Suprapubic skin (tissue), 4 donors: ENCODE data around the gene HMGCR. TPM values are rescaled to one million over a fixed set of nuclear protein-coding genes. Genes with fewer than 3 reads are reported as not detected.

Source experiments
- DNase-seq, 2 donors: peaks; one replicate each; pipeline ENCODE4 v3.0.0-alpha.2; 2019; ENCODE audit warnings: low spot score in 2 of 2
- H3K27ac ChIP-seq: fragments of 200-600 bp; sonication (generic); one replicate; pipeline ENCODE4 v1.5.1; 2019
- H3K27me3 ChIP-seq: fragments of 200-600 bp; sonication (generic); one replicate; pipeline ENCODE4 v1.5.1; 2019
- H3K36me3 ChIP-seq: fragments of 200-600 bp; sonication (generic); one replicate; pipeline ENCODE4 v1.5.1; 2019
- H3K4me1 ChIP-seq: fragments of 200-600 bp; sonication (generic); one replicate; pipeline ENCODE4 v1.5.1; 2019
- H3K4me3 ChIP-seq: fragments of 200-600 bp; sonication (generic); one replicate; pipeline ENCODE4 v1.5.1; 2019; ENCODE audit warnings: mild to moderate bottlenecking
- H3K9me3 ChIP-seq: fragments of 200-600 bp; sonication (generic); one replicate; pipeline ENCODE4 v1.5.1; 2019
- EP300 ChIP-seq: sonication (generic); formaldehyde crosslinking; IDR thresholded peaks from one replicate; pipeline ENCODE4 v1.6.1; 2017; ENCODE audit warnings: antibody characterized with exemption
- POLR2A ChIP-seq, 2 donors: fragments of 450-650 bp; IDR thresholded peaks; one replicate each; pipeline ENCODE4 v1.6.1; 2017; ENCODE audit warnings: antibody characterized with exemption in 2 of 2, mild to moderate bottlenecking in 2 of 2, moderate library complexity in 2 of 2
- POLR2AphosphoS5 ChIP-seq, 3 donors: sonication (generic); formaldehyde crosslinking; IDR thresholded peaks; one replicate each; pipeline ENCODE4 v1.6.1; 2017; ENCODE audit warnings: antibody characterized with exemption in 3 of 3
- WGBS: methylation state at CpG from one replicate; pipeline ENCODE4 v1.1.5; 2018; 5-methylcytosine and 5-hydroxymethylcytosine counted together
- total RNA-seq, 4 donors: library from RNA; depleted of rRNA; stranded (reverse); fragments of >200 nt; gene quantifications; one replicate each; pipeline ENCODE4 v1.1.0, GENCODE V29; 2016
- TF ChIP-seq, protein P1 (sequence below), 2 donors: fragments of 200-600 bp in 1 of 2; fragments of 450-650 bp in 1 of 2; sonication (generic) in 1 of 2; IDR thresholded peaks; one replicate each; pipeline ENCODE4 v1.5.1; 2016 to 2019; ENCODE audit warnings: antibody characterized with exemption in 2 of 2, mild to moderate bottlenecking in 1 of 2, moderate library complexity in 1 of 2

The HMGCR gene
- total RNA-seq, 4 donors from 2014 or later: 72.4 to 292 (median 96.2) TPM

DNA sequence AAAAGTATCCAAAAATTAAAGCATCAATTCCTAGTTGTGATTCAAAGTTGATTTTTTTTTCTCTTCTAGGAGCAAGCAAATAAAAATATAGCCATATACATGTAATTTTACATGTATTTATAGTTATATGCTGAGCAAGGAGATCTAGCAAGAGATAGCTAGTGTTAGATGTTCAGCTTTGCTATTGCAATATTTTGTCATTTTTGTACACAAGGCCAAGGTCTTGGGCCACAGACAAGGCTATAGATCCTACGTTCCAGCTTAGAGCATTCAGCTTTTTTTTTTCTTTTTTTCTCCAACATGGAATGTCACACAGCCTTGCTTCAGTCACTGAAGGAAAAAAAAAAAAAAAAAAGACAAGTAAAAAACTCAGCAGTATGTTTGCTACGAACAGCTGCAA, 36.8 kb downstream of the HMGCR start:
- Histone ChIP-seq H3K9me3 (no peaks in the 10 kb centered on the region), H3K27ac (no peak overlapping the region), H3K4me3 (no peak overlapping the region), H3K36me3 (peaks cover 57% of the 10 kb centered on the region), H3K27me3 (no peaks in the 10 kb centered on the region), H3K4me1 (no peaks in the 10 kb centered on the region)
- no peak for TF ChIP-seq POLR2AphosphoS5 (IDR thresholded peaks at IDR 0.05)
- TF ChIP-seq EP300: no peak
- TF ChIP-seq, protein P1, sequence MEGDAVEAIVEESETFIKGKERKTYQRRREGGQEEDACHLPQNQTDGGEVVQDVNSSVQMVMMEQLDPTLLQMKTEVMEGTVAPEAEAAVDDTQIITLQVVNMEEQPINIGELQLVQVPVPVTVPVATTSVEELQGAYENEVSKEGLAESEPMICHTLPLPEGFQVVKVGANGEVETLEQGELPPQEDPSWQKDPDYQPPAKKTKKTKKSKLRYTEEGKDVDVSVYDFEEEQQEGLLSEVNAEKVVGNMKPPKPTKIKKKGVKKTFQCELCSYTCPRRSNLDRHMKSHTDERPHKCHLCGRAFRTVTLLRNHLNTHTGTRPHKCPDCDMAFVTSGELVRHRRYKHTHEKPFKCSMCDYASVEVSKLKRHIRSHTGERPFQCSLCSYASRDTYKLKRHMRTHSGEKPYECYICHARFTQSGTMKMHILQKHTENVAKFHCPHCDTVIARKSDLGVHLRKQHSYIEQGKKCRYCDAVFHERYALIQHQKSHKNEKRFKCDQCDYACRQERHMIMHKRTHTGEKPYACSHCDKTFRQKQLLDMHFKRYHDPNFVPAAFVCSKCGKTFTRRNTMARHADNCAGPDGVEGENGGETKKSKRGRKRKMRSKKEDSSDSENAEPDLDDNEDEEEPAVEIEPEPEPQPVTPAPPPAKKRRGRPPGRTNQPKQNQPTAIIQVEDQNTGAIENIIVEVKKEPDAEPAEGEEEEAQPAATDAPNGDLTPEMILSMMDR (IDR thresholded peaks at IDR 0.05): no peak
- TF ChIP-seq POLR2A (IDR thresholded peaks at IDR 0.05): no peak
- WGBS: 89% methylated on average over 2 of the region's 2 CpGs
- DNase-seq: no peak

DNA sequence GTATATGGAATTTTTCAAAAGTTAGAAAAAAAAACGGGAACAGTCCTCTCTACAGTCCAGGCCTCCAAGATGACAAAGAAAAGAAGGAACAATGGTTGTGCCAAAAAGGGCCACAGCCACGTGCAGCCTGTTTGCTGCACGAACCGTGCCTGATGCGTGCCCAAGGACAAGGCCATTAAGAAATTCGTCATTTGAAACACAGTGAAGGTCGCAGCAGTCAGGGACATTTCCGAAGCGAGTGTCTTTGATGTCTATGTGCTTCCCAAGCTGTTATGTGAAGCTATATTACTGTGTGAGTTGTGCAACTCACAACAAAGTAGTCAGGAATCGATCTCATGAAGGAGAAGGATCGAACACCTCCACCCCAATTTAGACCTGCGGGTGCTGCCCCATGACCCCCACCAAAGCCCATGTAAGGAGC, 37.4 kb downstream of the HMGCR start:
- Histone ChIP-seq H3K36me3 (peaks cover 62% of the 10 kb centered on the region), H3K4me3 (no peak overlapping the region), H3K27me3 (no peaks in the 10 kb centered on the region), H3K9me3 (no peaks in the 10 kb centered on the region), H3K4me1 (no peaks in the 10 kb centered on the region), H3K27ac (no peak overlapping the region)
- WGBS: 87% methylated on average over 12 of the region's 12 CpGs
- TF ChIP-seq, protein P1 (IDR thresholded peaks at IDR 0.05): no peak
- TF ChIP-seq POLR2A (IDR thresholded peaks at IDR 0.05) (no peak), EP300 (no peak), POLR2AphosphoS5 (IDR thresholded peaks at IDR 0.05) (no peak)
- DNase-seq: no peak

DNA sequence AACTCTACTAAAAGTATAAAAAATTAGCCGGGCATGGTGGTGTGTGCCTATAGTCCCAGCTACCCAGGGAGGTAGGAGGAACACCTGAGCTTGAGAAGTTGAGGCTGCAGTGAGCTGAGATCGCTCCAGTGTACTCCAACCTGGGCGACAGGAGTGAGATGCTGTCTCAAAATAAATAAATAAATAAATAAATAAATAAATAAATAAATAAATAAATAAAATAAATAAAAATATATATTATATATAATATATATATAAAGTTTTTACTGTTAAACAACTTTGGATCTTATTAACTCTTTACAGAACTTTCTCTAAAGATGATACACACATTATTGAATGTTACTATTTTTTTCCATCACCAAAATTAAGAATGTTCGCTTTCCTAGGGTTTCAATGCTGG, 38.4 kb downstream of the HMGCR start:
- H3K9me3 ChIP-seq: no peaks in the 10 kb centered on the region
- peaks cover 72% of the 10 kb centered on the region for H3K36me3 ChIP-seq
- no peaks in the 10 kb centered on the region for H3K27me3 ChIP-seq
- no peak overlapping the region for H3K27ac ChIP-seq
- H3K4me3 ChIP-seq: no peak overlapping the region
- DNase-seq: no peak
- 94% methylated on average over 4 of the region's 4 CpGs for WGBS
- no peaks in the 10 kb centered on the region for H3K4me1 ChIP-seq
- TF ChIP-seq EP300 (no peak), POLR2A (IDR thresholded peaks at IDR 0.05) (no peak), POLR2AphosphoS5 (IDR thresholded peaks at IDR 0.05) (no peak)
- TF ChIP-seq, protein P1 (IDR thresholded peaks at IDR 0.05): no peak

DNA sequence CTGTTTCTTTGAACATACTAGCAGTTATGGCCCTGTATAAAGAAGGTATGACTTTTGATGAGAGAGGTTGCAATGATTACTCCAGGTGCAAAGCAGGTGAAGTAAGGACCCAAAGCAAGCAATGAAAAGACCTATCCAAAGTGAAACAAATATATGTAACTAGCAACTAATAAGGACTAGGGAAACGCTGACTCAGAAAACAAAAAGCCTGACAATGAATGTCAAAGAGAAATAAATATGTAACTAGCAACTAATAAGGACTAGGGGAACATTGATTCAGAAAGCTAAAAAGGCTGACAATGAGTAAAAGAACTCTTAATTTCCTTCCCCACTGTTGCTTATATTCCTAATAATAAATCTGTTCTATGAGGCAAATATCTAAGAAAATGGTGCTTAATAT, 43.1 kb downstream of the HMGCR start:
- no peaks in the 10 kb centered on the region for H3K4me1 ChIP-seq
- no peaks in the 10 kb centered on the region for H3K27me3 ChIP-seq
- H3K4me3 ChIP-seq: no peak overlapping the region
- WGBS: 95% methylated on average over 1 of the region's 1 CpG
- no peaks in the 10 kb centered on the region for H3K9me3 ChIP-seq
- TF ChIP-seq POLR2A (IDR thresholded peaks at IDR 0.05) (no peak), POLR2AphosphoS5 (IDR thresholded peaks at IDR 0.05) (no peak), EP300 (no peak)
- TF ChIP-seq, protein P1 (IDR thresholded peaks at IDR 0.05): no peak
- no peak overlapping the region for H3K27ac ChIP-seq
- H3K36me3 ChIP-seq: peaks cover 83% of the 10 kb centered on the region
- no peak for DNase-seq

DNA sequence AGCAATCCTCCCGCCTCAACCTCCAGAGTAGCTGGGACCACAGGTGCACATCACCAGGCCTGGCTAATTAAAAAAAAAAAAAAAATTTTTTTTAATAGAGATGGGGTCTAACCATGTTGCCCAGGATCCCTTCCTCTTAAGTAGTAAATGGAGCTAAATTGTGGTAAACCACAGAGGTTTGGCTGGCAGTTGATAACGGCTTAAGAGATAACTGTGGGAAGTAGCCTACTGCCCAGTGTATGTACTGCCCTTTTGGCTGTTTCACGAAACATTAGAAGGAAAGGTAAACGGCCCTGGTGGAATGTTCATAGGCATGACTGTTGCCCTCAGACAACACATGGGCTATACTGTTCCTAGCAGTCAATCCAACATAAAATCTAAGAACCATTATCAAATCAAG, 44.4 kb downstream of the HMGCR start:
- Histone ChIP-seq H3K27me3 (no peaks in the 10 kb centered on the region), H3K36me3 (peaks cover 82% of the 10 kb centered on the region), H3K4me1 (no peaks in the 10 kb centered on the region), H3K4me3 (no peak overlapping the region), H3K27ac (no peak overlapping the region), H3K9me3 (no peaks in the 10 kb centered on the region)
- no peak for DNase-seq
- TF ChIP-seq, protein P1 (IDR thresholded peaks at IDR 0.05): no peak
- no peak for TF ChIP-seq EP300
- no peak for TF ChIP-seq POLR2AphosphoS5 (IDR thresholded peaks at IDR 0.05)
- no peak for TF ChIP-seq POLR2A (IDR thresholded peaks at IDR 0.05)
- WGBS: 86% methylated on average over 4 of the region's 4 CpGs
